ENCODE results near the gene HIPK1. TPM values are rescaled to one million over a fixed set of nuclear protein-coding genes. Genes with fewer than 3 reads are reported as not detected.
"Not testable (repeated sequence)": the region's sequence is repeated elsewhere in the genome, so short reads cannot be mapped to it uniquely, and the experiment has no call there.

The HIPK1 gene
- polyA plus RNA-seq, 1 donor = 27.3 TPM

DNA sequence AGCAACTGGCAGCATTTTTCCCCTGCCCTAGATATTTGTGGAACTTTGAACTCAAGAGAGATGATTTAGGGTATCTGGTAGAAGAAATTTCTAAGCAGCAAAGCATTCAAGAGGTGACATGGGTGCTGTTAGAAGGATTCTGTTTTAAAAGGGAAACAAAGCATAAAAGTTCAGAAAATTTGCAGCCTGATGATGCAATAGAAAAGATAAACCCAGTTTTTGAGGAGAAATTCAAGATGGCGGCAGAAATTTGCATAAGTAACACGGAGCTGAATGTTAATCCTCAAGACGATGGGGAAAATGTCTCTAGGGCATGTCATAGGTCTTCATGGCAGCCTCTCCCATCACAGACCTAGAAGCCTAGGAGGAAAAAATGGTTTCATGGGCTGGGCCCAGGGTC lies 90.6 kb downstream of the HIPK1 start:
- not testable (repeated sequence) for DNase-seq

DNA sequence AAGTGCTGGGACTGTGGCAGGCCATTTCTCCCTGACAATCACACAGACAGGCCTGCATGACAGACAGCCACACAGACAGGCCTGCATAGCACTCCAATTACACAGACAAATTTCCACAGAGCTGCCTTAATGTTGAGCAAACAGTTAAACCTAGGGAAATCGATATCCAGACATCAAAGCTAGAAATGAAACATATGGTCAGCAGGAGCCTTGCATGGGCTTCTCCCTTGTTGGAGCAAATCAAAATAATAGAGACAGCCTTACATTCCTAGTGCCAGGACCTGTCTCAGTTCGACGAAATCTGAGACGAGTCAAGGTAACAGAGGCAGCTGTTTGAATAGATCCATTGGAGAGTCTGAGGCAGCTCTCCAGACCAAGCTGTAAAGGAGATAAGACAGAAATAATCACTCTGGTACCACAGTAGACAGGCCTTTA lies 92.6 kb downstream of the HIPK1 start:
- DNase-seq = no peak

DNA sequence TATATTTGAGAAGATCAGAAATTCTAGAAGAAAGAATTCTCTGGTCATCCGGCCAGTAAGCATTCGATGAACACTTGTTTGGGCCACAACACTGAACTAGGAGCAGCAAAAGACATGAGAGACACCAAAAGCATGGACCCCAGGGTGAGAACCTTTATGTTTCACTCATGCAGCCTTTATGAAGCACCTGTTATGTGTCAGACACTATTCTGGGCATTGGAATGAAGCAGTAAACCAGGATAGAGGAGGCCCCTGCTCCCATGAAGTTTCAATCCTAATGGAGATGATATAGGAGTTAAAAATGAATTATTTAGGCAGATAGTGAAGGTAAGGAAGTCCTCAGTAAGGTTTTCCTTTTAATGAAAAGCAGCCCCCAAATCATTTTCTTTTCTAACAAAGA lies 93.8 kb downstream of the HIPK1 start:
- no peak for DNase-seq

DNA sequence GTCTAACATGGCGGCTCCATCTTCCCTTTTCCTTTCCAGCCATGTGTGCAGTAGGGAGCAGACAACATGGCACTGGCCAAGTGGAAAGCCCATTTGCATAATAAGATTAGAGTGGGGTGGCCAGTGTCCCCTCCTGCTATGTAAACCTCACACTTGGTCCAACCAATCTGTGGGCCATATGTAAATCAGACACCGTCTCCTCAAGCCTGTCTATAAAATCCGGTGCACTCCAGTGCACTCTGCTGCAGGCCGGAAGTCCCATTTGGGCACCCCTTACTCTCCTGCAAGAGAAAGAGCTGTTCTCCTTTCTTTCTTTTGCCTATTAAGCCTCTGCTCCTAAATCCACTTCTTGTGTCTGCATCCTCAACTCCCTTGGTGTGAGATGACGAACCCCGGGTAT lies 94.3 kb downstream of the HIPK1 start:
- no peak for DNase-seq

DNA sequence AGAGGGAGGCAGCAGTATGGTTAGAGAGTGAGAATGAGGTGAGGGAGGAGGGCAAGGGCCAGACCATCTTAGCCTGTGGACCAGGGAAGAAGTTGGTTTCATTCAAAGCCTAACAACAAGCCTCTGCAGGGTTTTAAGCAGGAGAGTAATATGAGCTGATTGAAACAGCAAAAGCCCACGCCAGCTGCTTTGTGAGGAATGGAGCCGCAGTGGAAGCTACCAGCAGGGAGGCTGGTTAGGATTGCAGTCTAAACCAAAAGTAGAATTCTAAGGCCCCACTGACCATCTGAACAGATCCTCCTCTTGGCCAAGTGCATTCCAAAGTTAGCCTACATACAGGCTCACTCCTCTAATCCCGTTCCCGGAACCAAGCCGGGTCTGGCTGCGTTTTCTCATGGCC lies 94.9 kb downstream of the HIPK1 start:
- DNase-seq = no peak

DNA sequence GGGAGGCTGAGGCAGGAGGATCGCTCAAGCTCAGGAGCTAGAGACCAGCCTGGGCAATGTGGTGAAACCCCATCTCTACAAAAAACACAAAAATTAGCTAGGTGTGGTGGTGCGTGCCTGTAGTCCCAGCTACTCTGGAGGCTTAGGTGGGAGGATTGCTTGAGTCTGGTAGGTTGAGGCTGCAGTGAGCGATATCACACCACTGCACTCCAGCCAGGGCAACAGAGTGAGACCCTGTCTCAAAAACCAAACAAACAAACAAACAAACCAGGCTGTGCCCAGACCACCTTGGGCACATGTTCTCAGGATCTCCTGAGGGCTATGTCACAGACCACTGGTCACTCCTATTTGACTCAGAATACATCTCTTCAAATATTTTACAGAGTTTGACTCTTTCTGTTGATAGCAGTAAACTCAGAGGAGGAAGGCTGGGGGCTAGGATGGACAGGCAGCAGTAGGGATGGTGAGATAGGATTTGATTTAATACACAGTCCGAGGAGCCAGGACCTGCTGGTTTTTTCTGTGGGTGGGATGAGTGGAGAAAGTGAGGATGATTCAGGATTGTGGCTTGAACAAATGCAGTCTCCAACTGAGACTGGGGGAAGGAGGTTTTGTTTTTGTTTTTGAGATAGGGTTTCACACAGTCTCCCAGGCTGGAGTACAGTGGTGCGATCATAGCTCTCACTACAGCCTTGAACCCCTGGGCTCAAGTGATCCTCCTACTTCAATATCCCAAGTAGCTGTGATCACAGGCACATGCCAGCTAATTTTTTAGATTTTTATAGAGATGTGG lies 96.7 kb downstream of the HIPK1 start:
- no peak for DNase-seq

DNA sequence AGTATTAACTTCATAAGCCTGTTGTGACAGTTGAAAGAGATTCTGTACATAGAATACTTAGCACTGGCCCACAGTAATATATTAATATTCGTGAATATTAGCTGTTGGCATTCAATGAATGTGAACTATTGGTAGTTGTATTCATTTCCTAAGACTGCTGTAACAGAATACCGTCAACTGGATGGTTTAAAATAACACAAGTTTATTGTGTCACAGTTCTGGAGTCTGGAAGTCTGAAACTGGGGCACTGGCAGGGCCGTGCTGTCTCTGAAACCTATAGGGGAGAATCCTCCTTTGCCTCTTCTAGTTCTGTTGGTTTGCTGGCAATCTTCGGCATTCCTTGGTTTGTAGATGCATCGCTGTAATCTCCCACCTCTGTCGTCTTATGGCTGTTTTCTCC lies 97.7 kb downstream of the HIPK1 start:
- DNase-seq = no peak

Other genes starting within 250 kb of the HIPK1 start
- gene PHTF1, start 169.8 kb upstream of the HIPK1 start, polyA plus RNA-seq (ENCODE audit: insufficient read length) = 15.3 TPM
- 14.1 TPM for gene RSBN1, start 116.8 kb upstream of the HIPK1 start, polyA plus RNA-seq (ENCODE audit: insufficient read length)
- gene PTPN22, start 57.6 kb upstream of the HIPK1 start, polyA plus RNA-seq (ENCODE audit: insufficient read length) = 0.26 TPM
- gene BCL2L15, start 41.7 kb upstream of the HIPK1 start, polyA plus RNA-seq (ENCODE audit: insufficient read length) = 0.66 TPM
- gene AP4B1, start 24.5 kb upstream of the HIPK1 start, polyA plus RNA-seq (ENCODE audit: insufficient read length) = 25.8 TPM
- 7.7 TPM for gene DCLRE1B, start 24.0 kb upstream of the HIPK1 start, polyA plus RNA-seq (ENCODE audit: insufficient read length)
- gene OLFML3, start 50.1 kb downstream of the HIPK1 start, polyA plus RNA-seq (ENCODE audit: insufficient read length) = 149 TPM
- 1.9 TPM for gene SYT6, start 224.5 kb downstream of the HIPK1 start, polyA plus RNA-seq (ENCODE audit: insufficient read length)